Mucosa of descending colon (tissue), 3 donors: ENCODE data around the gene PHF20. TPM values are rescaled to one million over a fixed set of nuclear protein-coding genes. Genes with fewer than 3 reads are reported as not detected.
"Not testable (repeated sequence)": the region's sequence is repeated elsewhere in the genome, so short reads cannot be mapped to it uniquely, and the experiment has no call there.

Source experiments
- ATAC-seq: fragments of 200-7000 bp; cut with Tn5 transposase; one replicate; pipeline ENCODE4 v1.9.1; 2020; ENCODE audit warnings: mild to moderate bottlenecking, moderate library complexity
- DNase-seq, 3 donors: peaks; one replicate each; pipeline ENCODE4 v3.0.0-alpha.2; 2020
- H3K36me3 ChIP-seq: fragments of 200-600 bp; one replicate; pipeline ENCODE4 v1.8.0; 2021; ENCODE audit warnings: low read depth, mild to moderate bottlenecking
- H3K4me1 ChIP-seq: fragments of 200-600 bp; one replicate; pipeline ENCODE4 v1.8.0; 2021; ENCODE audit warnings: low read depth, mild to moderate bottlenecking
- H3K4me3 ChIP-seq: fragments of 200-600 bp; one replicate; pipeline ENCODE4 v1.8.0; 2021; ENCODE audit warnings: mild to moderate bottlenecking
- H3K9me3 ChIP-seq: fragments of 200-600 bp; one replicate; pipeline ENCODE4 v1.8.0; 2021; ENCODE audit warnings: mild to moderate bottlenecking
- intact Hi-C, 2 donors: fragments of 100-400 bp; cut with DNase I in 1 of 2; cut with micrococcal nuclease in 1 of 2; formaldehyde crosslinking; loops; one replicate each; pipeline versions ENCODE4 v1.11.0 to v1.11.1; 2022; cut with DNase I, micrococcal nuclease
- total RNA-seq, 3 donors: library from RNA; stranded (reverse); fragmentation: NEBNext Ultra II Directional in 2 of 3; extraction: Animal tissue kit (Norgen Biotek cat#: 25700) in 2 of 3; gene quantifications; one replicate each; pipeline versions ENCODE4 v1.2.1 to v1.2.4, GENCODE V29; 2021 to 2023
- TF ChIP-seq, protein P1 (sequence below): fragments of 200-600 bp; IDR thresholded peaks from one replicate; pipeline ENCODE4 v1.8.0; 2022; ENCODE audit warnings: antibody characterized with exemption, mild to moderate bottlenecking
- donor health status: DM: no; HTN: no; CAD: no; lungs with moderate emphysema.
- donor health status: DM: no; HTN: no; CAD: no.
- donor health status: DM: no; HTN: yes; CAD: no.

The PHF20 gene
- total RNA-seq, 3 donors from 2014 or later, result 23.3 to 61.1 (median 28.5) TPM

DNA sequence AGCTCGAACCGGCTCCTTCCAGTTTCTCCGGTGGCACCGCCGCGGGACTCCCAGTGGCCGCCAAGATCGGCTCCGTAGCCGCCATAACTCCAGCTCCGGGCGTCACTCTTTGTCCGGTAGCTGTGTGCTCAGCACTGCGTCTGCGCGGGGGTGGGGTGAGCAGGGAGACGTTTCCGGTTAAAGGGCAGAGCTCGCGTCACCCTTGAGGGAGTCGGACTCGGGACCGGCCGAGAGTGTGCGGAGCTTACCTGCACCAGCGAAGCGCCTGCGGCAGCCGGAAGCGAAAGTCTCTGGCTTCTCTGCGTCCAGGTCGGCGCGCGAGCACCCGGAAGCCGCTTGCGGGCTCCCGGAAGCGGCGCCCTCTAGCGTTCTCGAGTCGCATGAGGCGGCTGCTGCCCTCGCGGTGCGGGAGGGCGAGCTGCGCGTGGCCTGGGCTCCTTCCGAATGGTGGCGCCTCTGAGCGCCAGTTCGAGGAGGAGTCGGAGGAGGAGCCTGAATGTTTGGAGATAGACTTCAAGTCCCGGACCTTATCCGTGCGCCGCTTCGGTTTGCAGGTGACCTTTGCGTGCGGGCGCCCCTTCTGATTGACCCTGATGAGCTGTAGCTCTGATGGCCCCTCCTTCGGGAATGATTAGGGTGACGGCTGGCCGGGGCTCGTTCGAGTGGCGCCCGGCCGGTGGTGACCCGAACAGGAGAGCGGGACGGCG, 182.5 kb downstream of the PHF20 start, which contains the start of gene SCAND1:
SCAND1 (minus strand) TSS at position 303 of the 707 bp plus-strand sequence; CDS start at position 85, 218 bp downstream.
- TF ChIP-seq, protein P1, sequence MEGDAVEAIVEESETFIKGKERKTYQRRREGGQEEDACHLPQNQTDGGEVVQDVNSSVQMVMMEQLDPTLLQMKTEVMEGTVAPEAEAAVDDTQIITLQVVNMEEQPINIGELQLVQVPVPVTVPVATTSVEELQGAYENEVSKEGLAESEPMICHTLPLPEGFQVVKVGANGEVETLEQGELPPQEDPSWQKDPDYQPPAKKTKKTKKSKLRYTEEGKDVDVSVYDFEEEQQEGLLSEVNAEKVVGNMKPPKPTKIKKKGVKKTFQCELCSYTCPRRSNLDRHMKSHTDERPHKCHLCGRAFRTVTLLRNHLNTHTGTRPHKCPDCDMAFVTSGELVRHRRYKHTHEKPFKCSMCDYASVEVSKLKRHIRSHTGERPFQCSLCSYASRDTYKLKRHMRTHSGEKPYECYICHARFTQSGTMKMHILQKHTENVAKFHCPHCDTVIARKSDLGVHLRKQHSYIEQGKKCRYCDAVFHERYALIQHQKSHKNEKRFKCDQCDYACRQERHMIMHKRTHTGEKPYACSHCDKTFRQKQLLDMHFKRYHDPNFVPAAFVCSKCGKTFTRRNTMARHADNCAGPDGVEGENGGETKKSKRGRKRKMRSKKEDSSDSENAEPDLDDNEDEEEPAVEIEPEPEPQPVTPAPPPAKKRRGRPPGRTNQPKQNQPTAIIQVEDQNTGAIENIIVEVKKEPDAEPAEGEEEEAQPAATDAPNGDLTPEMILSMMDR, result peak; percentile 99
- intact Hi-C loops, result no loop called here
- Histone ChIP-seq H3K4me1 (peaks cover 19% of the 10 kb centered on the region), H3K4me3 (peak within 1 kb of the TSS; percentile 91), H3K36me3 (no peaks in the 10 kb centered on the region), H3K9me3 (no peaks in the 10 kb centered on the region)
- DNase-seq (peak; percentile 96 to 99 (median 98)), ATAC-seq (peak; percentile 93)

DNA sequence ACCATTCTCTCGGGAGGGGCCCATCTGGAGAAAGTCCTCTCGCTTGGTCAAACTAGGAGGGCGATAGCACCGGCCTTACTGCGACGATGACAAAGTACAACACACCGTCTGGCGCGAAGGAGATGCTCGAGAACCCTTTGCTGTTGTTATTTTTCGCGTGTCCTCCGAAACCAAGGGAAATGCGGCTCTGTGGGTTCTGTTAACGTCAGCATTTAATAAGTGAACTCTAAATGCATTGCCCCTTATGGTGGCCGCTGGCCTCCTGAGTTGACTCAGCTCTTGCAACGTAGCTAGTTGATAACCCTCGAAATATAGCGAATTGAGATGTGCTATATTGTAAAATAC, 183.1 kb downstream of the PHF20 start:
- Histone ChIP-seq H3K4me1 (peaks cover 19% of the 10 kb centered on the region), H3K36me3 (no peaks in the 10 kb centered on the region), H3K9me3 (no peaks in the 10 kb centered on the region), H3K4me3 (peak overlapping the region; percentile 91)
- DNase-seq, result no peak
- ATAC-seq, result peak; percentile 16
- intact Hi-C loops, result no loop called here
- TF ChIP-seq, protein P1, result no peak

DNA sequence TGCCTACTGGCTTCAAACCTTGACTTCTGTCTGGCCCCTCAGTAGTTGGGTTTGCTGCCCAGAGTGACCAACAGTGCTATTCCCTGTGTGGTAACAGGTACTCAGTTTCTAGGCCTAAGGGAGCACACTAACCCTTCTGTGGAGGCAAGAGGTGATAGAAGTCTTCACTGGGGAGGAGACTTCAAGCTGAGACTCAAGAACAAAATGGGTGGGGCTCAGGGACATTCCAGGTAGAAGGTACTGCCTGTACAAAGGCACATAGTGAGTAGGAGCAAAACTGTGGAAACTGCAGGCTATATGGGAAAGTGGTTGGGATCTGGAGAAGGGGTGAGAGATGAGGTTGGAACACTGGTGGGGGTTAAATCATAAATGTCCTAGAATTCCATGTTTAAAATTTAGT, 184.8 kb downstream of the PHF20 start:
- no peak for ATAC-seq
- TF ChIP-seq, protein P1, result no peak
- Histone ChIP-seq H3K4me3 (no peak overlapping the region), H3K9me3 (no peaks in the 10 kb centered on the region), H3K4me1 (peaks cover 19% of the 10 kb centered on the region), H3K36me3 (no peaks in the 10 kb centered on the region)
- DNase-seq, result peak in 1 of 3 donors; percentile 30
- intact Hi-C loops, result no loop called here

DNA sequence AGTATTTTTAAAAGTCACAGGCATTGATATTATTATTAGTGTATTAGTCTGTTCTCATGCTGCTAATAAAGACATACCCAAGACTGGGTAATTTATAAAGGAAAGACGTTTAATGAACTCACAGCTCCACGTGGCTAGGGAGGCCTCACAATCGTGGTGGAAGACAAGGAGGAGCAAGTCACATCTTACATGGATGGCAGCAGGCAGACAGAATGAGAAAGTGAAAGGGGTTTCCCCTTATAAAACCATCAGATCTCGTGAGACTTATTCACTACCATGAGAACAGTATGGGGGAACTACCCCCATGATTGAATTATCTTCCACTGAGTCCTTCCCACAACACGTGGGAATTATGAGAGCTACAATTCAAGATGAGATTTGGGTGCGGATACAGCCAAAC, 187.5 kb downstream of the PHF20 start:
- H3K9me3 ChIP-seq, DNase-seq, H3K4me3 ChIP-seq, intact Hi-C loops, H3K36me3 ChIP-seq, ATAC-seq, H3K4me1 ChIP-seq: not testable (repeated sequence)

GRCh38 chr20:35963878-35964277, 192.1 kb downstream of the PHF20 start:
- peak; percentile 87 for ATAC-seq
- Histone ChIP-seq H3K4me1 (no peaks in the 10 kb centered on the region), H3K9me3 (no peaks in the 10 kb centered on the region), H3K4me3 (no peak overlapping the region), H3K36me3 (no peaks in the 10 kb centered on the region)
- TF ChIP-seq, protein P1, result no peak
- peak in 2 of 3 donors; percentile 44 to 62 for DNase-seq
- intact Hi-C loops, result no loop called here

GRCh38 chr20:35967979-35968640, 196.3 kb downstream of the PHF20 start, which contains the start of gene CNBD2:
TSS of gene CNBD2 (plus strand) at chr20:35968590. CDS start at chr20:35968763, 173 bp downstream.
- Histone ChIP-seq H3K36me3 (no peaks in the 10 kb centered on the region), H3K4me1 (no peaks in the 10 kb centered on the region), H3K4me3 (no peak within 1 kb of the TSS), H3K9me3 (no peaks in the 10 kb centered on the region)
- TF ChIP-seq, protein P1, result no peak
- ATAC-seq (no peak), DNase-seq (no peak)
- intact Hi-C loops, result no loop called here
